Stimulated activated naive CD8-positive, alpha-beta T cell treated with anti-CD3 and anti-CD28 coated beads, Interleukin-15, Interleukin-2, amounts not matched to agents 100 ng/mL and 50 ng/mL, for 24 hours (primary cell): Measurements from ENCODE around the gene SCYGR3.

ENCODE experiments used
- H3K27ac Mint-ChIP-seq: one replicate; pipeline ENCODE4 v1.8.0; 2021; ENCODE audit warnings: mild to moderate bottlenecking, mixed read lengths
- H3K27me3 Mint-ChIP-seq: one replicate; pipeline ENCODE4 v1.8.0; 2021; ENCODE audit warnings: mixed read lengths
- H3K36me3 Mint-ChIP-seq: one replicate; pipeline ENCODE4 v1.8.0; 2021; ENCODE audit warnings: low read depth, mixed read lengths
- H3K4me1 Mint-ChIP-seq: one replicate; pipeline ENCODE4 v1.8.0; 2021; ENCODE audit warnings: low read depth, mixed read lengths
- H3K4me3 Mint-ChIP-seq: one replicate; pipeline ENCODE4 v1.8.0; 2021; ENCODE audit warnings: mild to moderate bottlenecking, mixed read lengths
- H3K9me3 Mint-ChIP-seq: one replicate; pipeline ENCODE4 v1.8.0; 2021; ENCODE audit warnings: mixed read lengths

Gene SCYGR3

GRCh38 chr2:227614740-227615139 lies at the start of gene SCYGR3:
Gene SCYGR3 (minus strand): TSS chr2:227614840. CDS start chr2:227614840, 0 bp downstream.
- no peaks in the 10 kb centered on the region for H3K9me3 Mint-ChIP-seq
- no peaks in the 10 kb centered on the region for H3K36me3 Mint-ChIP-seq
- H3K4me3 Mint-ChIP-seq = no peak within 1 kb of the TSS
- H3K27me3 Mint-ChIP-seq = peaks cover 29% of the 10 kb centered on the region
- no peak within 1 kb of the TSS for H3K27ac Mint-ChIP-seq
- peaks cover 4% of the 10 kb centered on the region for H3K4me1 Mint-ChIP-seq

- H3K36me3 Mint-ChIP-seq = no peaks in the 10 kb centered on the region
- H3K27me3 Mint-ChIP-seq = peaks cover 3% of the 10 kb centered on the region
- no peak overlapping the region for H3K4me3 Mint-ChIP-seq
- no peaks in the 10 kb centered on the region for H3K9me3 Mint-ChIP-seq
- no peak overlapping the region for H3K27ac Mint-ChIP-seq
- H3K4me1 Mint-ChIP-seq = no peaks in the 10 kb centered on the region
Measured at GRCh38 chr2:227661827-227662226, 47.2 kb upstream of the SCYGR3 start.

GRCh38 chr2:227661025-227661649 lies 46.5 kb upstream of the SCYGR3 start:
- Mint-ChIP-seq H3K36me3 (no peaks in the 10 kb centered on the region), H3K4me3 (no peak overlapping the region), H3K27me3 (peaks cover 3% of the 10 kb centered on the region), H3K4me1 (no peaks in the 10 kb centered on the region), H3K9me3 (no peaks in the 10 kb centered on the region), H3K27ac (no peak overlapping the region)

GRCh38 chr2:227657199-227657845 lies 42.7 kb upstream of the SCYGR3 start:
- H3K27ac Mint-ChIP-seq = no peak overlapping the region
- peaks cover 3% of the 10 kb centered on the region for H3K27me3 Mint-ChIP-seq
- H3K36me3 Mint-ChIP-seq = no peaks in the 10 kb centered on the region
- no peak overlapping the region for H3K4me3 Mint-ChIP-seq
- peaks cover 4% of the 10 kb centered on the region for H3K4me1 Mint-ChIP-seq
- H3K9me3 Mint-ChIP-seq = no peaks in the 10 kb centered on the region

GRCh38 chr2:227655454-227655853 lies 40.8 kb upstream of the SCYGR3 start:
- H3K27ac Mint-ChIP-seq = no peak overlapping the region
- no peak overlapping the region for H3K4me3 Mint-ChIP-seq
- H3K36me3 Mint-ChIP-seq = no peaks in the 10 kb centered on the region
- H3K9me3 Mint-ChIP-seq = no peaks in the 10 kb centered on the region
- peaks cover 4% of the 10 kb centered on the region for H3K4me1 Mint-ChIP-seq
- H3K27me3 Mint-ChIP-seq = peaks cover 10% of the 10 kb centered on the region

GRCh38 chr2:227654426-227654825 lies 39.8 kb upstream of the SCYGR3 start:
- Mint-ChIP-seq H3K27ac (no peak overlapping the region), H3K4me3 (no peak overlapping the region), H3K4me1 (peaks cover 4% of the 10 kb centered on the region)

GRCh38 chr2:227653419-227653818 lies 38.8 kb upstream of the SCYGR3 start:
- H3K36me3 Mint-ChIP-seq = no peaks in the 10 kb centered on the region
- peaks cover 10% of the 10 kb centered on the region for H3K27me3 Mint-ChIP-seq
- H3K9me3 Mint-ChIP-seq = no peaks in the 10 kb centered on the region
- H3K27ac Mint-ChIP-seq = no peak overlapping the region
- H3K4me3 Mint-ChIP-seq = no peak overlapping the region
- peaks cover 4% of the 10 kb centered on the region for H3K4me1 Mint-ChIP-seq

More at GRCh38 chr2:227654426-227654825, 39.8 kb upstream of the SCYGR3 start:
- Mint-ChIP-seq H3K27me3 (peaks cover 10% of the 10 kb centered on the region), H3K9me3 (no peaks in the 10 kb centered on the region), H3K36me3 (no peaks in the 10 kb centered on the region)

GRCh38 chr2:227643990-227644551 lies 29.4 kb upstream of the SCYGR3 start:
- no peak overlapping the region for H3K4me3 Mint-ChIP-seq

GRCh38 chr2:227642656-227643055 lies 28.0 kb upstream of the SCYGR3 start:
- Mint-ChIP-seq H3K4me3 (no peak overlapping the region), H3K4me1 (no peaks in the 10 kb centered on the region), H3K36me3 (no peaks in the 10 kb centered on the region), H3K9me3 (no peaks in the 10 kb centered on the region), H3K27ac (no peak overlapping the region), H3K27me3 (peaks cover 6% of the 10 kb centered on the region)

More at GRCh38 chr2:227643990-227644551, 29.4 kb upstream of the SCYGR3 start:
- no peaks in the 10 kb centered on the region for H3K36me3 Mint-ChIP-seq
- H3K4me1 Mint-ChIP-seq = no peaks in the 10 kb centered on the region
- peaks cover 6% of the 10 kb centered on the region for H3K27me3 Mint-ChIP-seq
- H3K27ac Mint-ChIP-seq = no peak overlapping the region
- no peaks in the 10 kb centered on the region for H3K9me3 Mint-ChIP-seq

GRCh38 chr2:227634201-227634600 lies 19.6 kb upstream of the SCYGR3 start:
- Mint-ChIP-seq H3K4me1 (no peaks in the 10 kb centered on the region), H3K4me3 (no peak overlapping the region), H3K27ac (no peak overlapping the region), H3K9me3 (no peaks in the 10 kb centered on the region), H3K36me3 (no peaks in the 10 kb centered on the region), H3K27me3 (peaks cover 30% of the 10 kb centered on the region)

GRCh38 chr2:227632827-227633226 lies 18.2 kb upstream of the SCYGR3 start:
- Mint-ChIP-seq H3K27ac (no peak overlapping the region), H3K9me3 (no peaks in the 10 kb centered on the region), H3K36me3 (no peaks in the 10 kb centered on the region), H3K27me3 (peaks cover 38% of the 10 kb centered on the region), H3K4me3 (no peak overlapping the region), H3K4me1 (no peaks in the 10 kb centered on the region)

GRCh38 chr2:227630322-227630721 lies 15.7 kb upstream of the SCYGR3 start:
- Mint-ChIP-seq H3K27me3 (peaks cover 38% of the 10 kb centered on the region), H3K27ac (no peak overlapping the region), H3K4me3 (no peak overlapping the region), H3K4me1 (no peaks in the 10 kb centered on the region), H3K9me3 (no peaks in the 10 kb centered on the region), H3K36me3 (no peaks in the 10 kb centered on the region)

GRCh38 chr2:227629435-227629834 lies 14.8 kb upstream of the SCYGR3 start:
- Mint-ChIP-seq H3K9me3 (no peaks in the 10 kb centered on the region), H3K27ac (no peak overlapping the region), H3K4me3 (no peak overlapping the region), H3K27me3 (peaks cover 35% of the 10 kb centered on the region), H3K36me3 (no peaks in the 10 kb centered on the region), H3K4me1 (no peaks in the 10 kb centered on the region)

- Mint-ChIP-seq H3K36me3 (no peaks in the 10 kb centered on the region), H3K9me3 (no peaks in the 10 kb centered on the region), H3K4me1 (no peaks in the 10 kb centered on the region), H3K27ac (no peak overlapping the region), H3K27me3 (peaks cover 34% of the 10 kb centered on the region), H3K4me3 (no peak overlapping the region)
Measured at GRCh38 chr2:227627769-227628168, 13.1 kb upstream of the SCYGR3 start.

GRCh38 chr2:227626580-227627151 lies 12.0 kb upstream of the SCYGR3 start:
- no peak overlapping the region for H3K4me3 Mint-ChIP-seq
- H3K9me3 Mint-ChIP-seq = no peaks in the 10 kb centered on the region
- no peak overlapping the region for H3K27ac Mint-ChIP-seq
- peaks cover 29% of the 10 kb centered on the region for H3K27me3 Mint-ChIP-seq
- H3K36me3 Mint-ChIP-seq = no peaks in the 10 kb centered on the region
- no peaks in the 10 kb centered on the region for H3K4me1 Mint-ChIP-seq
